Suprapubic skin (tissue), 4 donors: ENCODE data around the gene HCN2.

Experiments
- CTCF ChIP-seq, 2 donors: fragments of 200-600 bp in 1 of 2; fragments of 450-650 bp in 1 of 2; sonication (generic) in 1 of 2; IDR thresholded peaks; one replicate each; pipeline ENCODE4 v1.5.1; 2016 to 2019; ENCODE audit warnings: antibody characterized with exemption in 2 of 2, mild to moderate bottlenecking in 1 of 2, moderate library complexity in 1 of 2
- EP300 ChIP-seq: sonication (generic); formaldehyde crosslinking; IDR thresholded peaks from one replicate; pipeline ENCODE4 v1.6.1; 2017; ENCODE audit warnings: antibody characterized with exemption
- POLR2A ChIP-seq, 2 donors: fragments of 450-650 bp; IDR thresholded peaks; one replicate each; pipeline ENCODE4 v1.6.1; 2017; ENCODE audit warnings: antibody characterized with exemption in 2 of 2, mild to moderate bottlenecking in 2 of 2, moderate library complexity in 2 of 2
- POLR2AphosphoS5 ChIP-seq, 3 donors: sonication (generic); formaldehyde crosslinking; IDR thresholded peaks; one replicate each; pipeline ENCODE4 v1.6.1; 2017; ENCODE audit warnings: antibody characterized with exemption in 3 of 3

GRCh38 chr19:658916-659839 lies 69.5 kb downstream of the HCN2 start:
- TF ChIP-seq CTCF (IDR thresholded peaks at IDR 0.05) (no peak), POLR2AphosphoS5 (IDR thresholded peaks at IDR 0.05) (no peak), POLR2A (IDR thresholded peaks at IDR 0.05) (no peak), EP300 (no peak)
